Measurements from ENCODE around the gene ZNF320. TPM values are rescaled to one million over a fixed set of nuclear protein-coding genes. Genes with fewer than 3 reads are reported as not detected.

ZNF320 gene
- total and polyA plus RNA-seq, 9 of the 15 experiments (the other 6 are each of a cell fraction or from before 2014, with no cell fraction given): 5.4 to 25.6 (median 11.7) TPM

DNA sequence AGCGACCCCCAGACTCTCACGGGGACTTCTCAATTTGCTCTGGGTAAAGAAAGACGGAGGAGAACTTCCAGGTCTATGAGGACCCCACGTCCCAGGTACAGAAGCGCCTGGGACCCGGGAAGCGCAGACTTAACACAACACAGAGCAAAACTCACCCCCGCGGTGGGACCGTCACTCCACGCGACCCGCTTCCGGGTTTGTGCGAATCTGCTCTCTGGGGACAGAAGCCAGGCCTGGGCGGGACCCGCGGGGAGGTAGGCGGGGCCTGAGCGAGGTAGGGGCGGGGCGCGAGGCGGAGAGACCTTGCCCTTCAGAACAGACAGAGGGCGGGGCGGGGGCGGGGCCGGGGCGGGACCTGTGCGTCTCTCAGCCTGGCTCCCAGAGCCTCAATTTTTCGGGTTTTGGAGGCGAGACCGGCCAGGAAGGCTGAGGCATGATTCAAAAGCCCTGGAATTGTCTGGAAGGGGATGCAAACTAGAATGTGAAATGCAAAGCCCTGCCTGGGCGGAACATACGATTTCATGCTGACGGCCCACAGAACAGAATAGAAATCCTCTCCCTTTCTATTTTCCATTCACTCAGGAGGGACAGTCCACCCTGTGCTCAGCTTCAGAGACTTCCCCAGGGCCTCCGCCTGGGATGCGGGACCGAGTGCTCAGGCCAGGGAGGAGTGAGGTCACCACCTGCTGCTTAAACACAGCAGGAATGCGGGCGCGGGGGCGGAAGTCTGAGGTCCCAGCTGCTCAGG lies 45.1 kb upstream of the ZNF320 start (continued):
- TF ChIP-seq, protein P1, sequence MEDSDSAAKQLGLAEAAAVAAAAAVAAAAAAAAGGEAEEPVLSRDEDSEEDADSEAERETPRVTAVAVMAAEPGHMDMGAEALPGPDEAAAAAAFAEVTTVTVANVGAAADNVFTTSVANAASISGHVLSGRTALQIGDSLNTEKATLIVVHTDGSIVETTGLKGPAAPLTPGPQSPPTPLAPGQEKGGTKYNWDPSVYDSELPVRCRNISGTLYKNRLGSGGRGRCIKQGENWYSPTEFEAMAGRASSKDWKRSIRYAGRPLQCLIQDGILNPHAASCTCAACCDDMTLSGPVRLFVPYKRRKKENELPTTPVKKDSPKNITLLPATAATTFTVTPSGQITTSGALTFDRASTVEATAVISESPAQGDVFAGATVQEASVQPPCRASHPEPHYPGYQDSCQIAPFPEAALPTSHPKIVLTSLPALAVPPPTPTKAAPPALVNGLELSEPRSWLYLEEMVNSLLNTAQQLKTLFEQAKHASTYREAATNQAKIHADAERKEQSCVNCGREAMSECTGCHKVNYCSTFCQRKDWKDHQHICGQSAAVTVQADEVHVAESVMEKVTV (CRISPR knock-in tag; IDR thresholded peaks at IDR 0.05): no peak
- TF ChIP-seq TAF1 (IDR thresholded peaks at IDR 0.05; ENCODE audit: control insufficient read depth, extremely low read depth, insufficient read depth, low read length, severe bottlenecking) (peak; percentile 80), POLR2H (tag; IDR thresholded peaks at IDR 0.05; ENCODE audit: low read depth) (peak; percentile 79), EGR1 (conservative IDR thresholded peaks at IDR 0.05) (peak; percentile 91), ZNF609 (CRISPR knock-in tag; IDR thresholded peaks at IDR 0.05; ENCODE audit: borderline replicate concordance) (no peak), MIER1 (IDR thresholded peaks at IDR 0.05; ENCODE audit: low read depth) (no peak), ZNF584 (CRISPR knock-in tag; IDR thresholded peaks at IDR 0.05; ENCODE audit: low read depth) (no peak), ZNF347 (CRISPR knock-in tag; IDR thresholded peaks at IDR 0.05; ENCODE audit: low read depth) (no peak), TRIM24 (IDR thresholded peaks at IDR 0.05) (no peak), TAF9B (IDR thresholded peaks at IDR 0.05; ENCODE audit: partially characterized antibody) (no peak), PRMT5 (CRISPR knock-in tag; IDR thresholded peaks at IDR 0.05) (no peak)
- TF ChIP-seq, protein P2, sequence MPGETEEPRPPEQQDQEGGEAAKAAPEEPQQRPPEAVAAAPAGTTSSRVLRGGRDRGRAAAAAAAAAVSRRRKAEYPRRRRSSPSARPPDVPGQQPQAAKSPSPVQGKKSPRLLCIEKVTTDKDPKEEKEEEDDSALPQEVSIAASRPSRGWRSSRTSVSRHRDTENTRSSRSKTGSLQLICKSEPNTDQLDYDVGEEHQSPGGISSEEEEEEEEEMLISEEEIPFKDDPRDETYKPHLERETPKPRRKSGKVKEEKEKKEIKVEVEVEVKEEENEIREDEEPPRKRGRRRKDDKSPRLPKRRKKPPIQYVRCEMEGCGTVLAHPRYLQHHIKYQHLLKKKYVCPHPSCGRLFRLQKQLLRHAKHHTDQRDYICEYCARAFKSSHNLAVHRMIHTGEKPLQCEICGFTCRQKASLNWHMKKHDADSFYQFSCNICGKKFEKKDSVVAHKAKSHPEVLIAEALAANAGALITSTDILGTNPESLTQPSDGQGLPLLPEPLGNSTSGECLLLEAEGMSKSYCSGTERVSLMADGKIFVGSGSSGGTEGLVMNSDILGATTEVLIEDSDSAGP (CRISPR knock-in tag; IDR thresholded peaks at IDR 0.05): no peak
- TF ChIP-seq, protein P3, sequence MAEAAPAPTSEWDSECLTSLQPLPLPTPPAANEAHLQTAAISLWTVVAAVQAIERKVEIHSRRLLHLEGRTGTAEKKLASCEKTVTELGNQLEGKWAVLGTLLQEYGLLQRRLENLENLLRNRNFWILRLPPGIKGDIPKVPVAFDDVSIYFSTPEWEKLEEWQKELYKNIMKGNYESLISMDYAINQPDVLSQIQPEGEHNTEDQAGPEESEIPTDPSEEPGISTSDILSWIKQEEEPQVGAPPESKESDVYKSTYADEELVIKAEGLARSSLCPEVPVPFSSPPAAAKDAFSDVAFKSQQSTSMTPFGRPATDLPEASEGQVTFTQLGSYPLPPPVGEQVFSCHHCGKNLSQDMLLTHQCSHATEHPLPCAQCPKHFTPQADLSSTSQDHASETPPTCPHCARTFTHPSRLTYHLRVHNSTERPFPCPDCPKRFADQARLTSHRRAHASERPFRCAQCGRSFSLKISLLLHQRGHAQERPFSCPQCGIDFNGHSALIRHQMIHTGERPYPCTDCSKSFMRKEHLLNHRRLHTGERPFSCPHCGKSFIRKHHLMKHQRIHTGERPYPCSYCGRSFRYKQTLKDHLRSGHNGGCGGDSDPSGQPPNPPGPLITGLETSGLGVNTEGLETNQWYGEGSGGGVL (CRISPR knock-in tag; IDR thresholded peaks at IDR 0.05): no peak
- TF ChIP-seq, protein P4, sequence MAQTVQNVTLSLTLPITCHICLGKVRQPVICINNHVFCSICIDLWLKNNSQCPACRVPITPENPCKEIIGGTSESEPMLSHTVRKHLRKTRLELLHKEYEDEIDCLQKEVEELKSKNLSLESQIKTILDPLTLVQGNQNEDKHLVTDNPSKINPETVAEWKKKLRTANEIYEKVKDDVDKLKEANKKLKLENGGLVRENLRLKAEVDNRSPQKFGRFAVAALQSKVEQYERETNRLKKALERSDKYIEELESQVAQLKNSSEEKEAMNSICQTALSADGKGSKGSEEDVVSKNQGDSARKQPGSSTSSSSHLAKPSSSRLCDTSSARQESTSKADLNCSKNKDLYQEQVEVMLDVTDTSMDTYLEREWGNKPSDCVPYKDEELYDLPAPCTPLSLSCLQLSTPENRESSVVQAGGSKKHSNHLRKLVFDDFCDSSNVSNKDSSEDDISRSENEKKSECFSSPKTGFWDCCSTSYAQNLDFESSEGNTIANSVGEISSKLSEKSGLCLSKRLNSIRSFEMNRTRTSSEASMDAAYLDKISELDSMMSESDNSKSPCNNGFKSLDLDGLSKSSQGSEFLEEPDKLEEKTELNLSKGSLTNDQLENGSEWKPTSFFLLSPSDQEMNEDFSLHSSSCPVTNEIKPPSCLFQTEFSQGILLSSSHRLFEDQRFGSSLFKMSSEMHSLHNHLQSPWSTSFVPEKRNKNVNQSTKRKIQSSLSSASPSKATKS (CRISPR knock-in tag; IDR thresholded peaks at IDR 0.05): no peak

Data from K562 (cell line).